WTC11 (cell line): ENCODE results near the gene DALRD3. TPM values are rescaled to one million over a fixed set of nuclear protein-coding genes. Genes with fewer than 3 reads are reported as not detected.

Experiments used
- ATAC-seq: fragments of 200-7000 bp; cut with Tn5 transposase; 2 replicates; pipeline ENCODE4 v1.10.0; 2021; ENCODE audit warnings: mild to moderate bottlenecking, moderate library complexity
- CTCF ChIA-PET: fragments of 300-600 bp; sonication (Branson Sonifier 250); formaldehyde crosslinking; loops from one replicate; lab custom pipeline; 2021; ENCODE audit warnings: antibody characterized with exemption; lab: Charles Lee
- POLR2A ChIA-PET: fragments of 350-600 bp; sonication (Branson Sonifier 250); formaldehyde crosslinking; loops from one replicate; lab custom pipeline; 2021; ENCODE audit warnings: antibody characterized with exemption; lab: Charles Lee
- DNase-seq: peaks from one replicate; pipeline ENCODE4 v3.0.0; 2021; ENCODE audit warnings: low spot score
- H3K27ac Mint-ChIP-seq: 2 replicates; pipeline ENCODE4 v1.8.0; 2021; ENCODE audit warnings: mixed read lengths
- H3K27me3 Mint-ChIP-seq: 2 replicates; pipeline ENCODE4 v1.8.0; 2021; ENCODE audit warnings: low read depth, mild to moderate bottlenecking, moderate library complexity, mixed read lengths
- H3K36me3 Mint-ChIP-seq: 2 replicates; pipeline ENCODE4 v1.8.0; 2021; ENCODE audit warnings: mixed read lengths
- H3K4me1 Mint-ChIP-seq: 2 replicates; pipeline ENCODE4 v1.8.0; 2022; ENCODE audit warnings: mixed read lengths
- H3K4me3 Mint-ChIP-seq: 2 replicates; pipeline ENCODE4 v1.8.0; 2021; ENCODE audit warnings: mild to moderate bottlenecking, moderate library complexity, mixed read lengths
- H3K9me3 Mint-ChIP-seq: 2 replicates; pipeline ENCODE4 v1.8.0; 2021; ENCODE audit warnings: mixed read lengths
- ARID4B ChIP-seq: sonication (generic); formaldehyde crosslinking; IDR thresholded peaks from 2 replicates; pipeline ENCODE4 v1.8.0; 2023; ENCODE audit warnings: missing genetic modification reagents, mild to moderate bottlenecking, borderline replicate concordance
- CREB1 ChIP-seq: sonication (generic); formaldehyde crosslinking; IDR thresholded peaks from 2 replicates; pipeline ENCODE4 v1.8.0; 2023; ENCODE audit warnings: mild to moderate bottlenecking, missing genetic modification reagents
- E2F1 ChIP-seq: sonication (generic); formaldehyde crosslinking; IDR thresholded peaks from 2 replicates; pipeline ENCODE4 v1.8.0; 2022; ENCODE audit warnings: mild to moderate bottlenecking, missing genetic modification reagents
- E2F5 ChIP-seq: sonication (generic); formaldehyde crosslinking; IDR thresholded peaks from 2 replicates; pipeline ENCODE4 v1.8.1; 2022; ENCODE audit warnings: mild to moderate bottlenecking, moderate library complexity, missing genetic modification reagents
- FOXJ3 ChIP-seq: sonication (generic); formaldehyde crosslinking; IDR thresholded peaks from 2 replicates; pipeline ENCODE4 v1.9.0; 2021; ENCODE audit warnings: missing genetic modification reagents, mild to moderate bottlenecking, borderline replicate concordance
- IRF2 ChIP-seq: sonication (generic); formaldehyde crosslinking; IDR thresholded peaks from 2 replicates; pipeline ENCODE4 v1.8.0; 2022; ENCODE audit warnings: low read depth, missing genetic modification reagents, borderline replicate concordance
- KAT7 ChIP-seq: sonication (generic); formaldehyde crosslinking; IDR thresholded peaks from 2 replicates; pipeline ENCODE4 v1.8.1; 2023; ENCODE audit warnings: missing genetic modification reagents, mild to moderate bottlenecking, borderline replicate concordance
- NFATC4 ChIP-seq: fragments of 250-450 bp; sonication (Bioruptor Pico); IDR thresholded peaks from 2 replicates; pipeline ENCODE4 v1.9.0; 2021; ENCODE audit warnings: mild to moderate bottlenecking
- SMAD4 ChIP-seq: sonication (generic); formaldehyde crosslinking; IDR thresholded peaks from 2 replicates; pipeline ENCODE4 v1.8.0; 2022; ENCODE audit warnings: mild to moderate bottlenecking, missing genetic modification reagents
- TEAD4 ChIP-seq: sonication (generic); formaldehyde crosslinking; IDR thresholded peaks from 2 replicates; pipeline ENCODE4 v1.8.0; 2022; ENCODE audit warnings: mild to moderate bottlenecking, missing genetic modification reagents
- TP53 ChIP-seq: sonication (generic); formaldehyde crosslinking; IDR thresholded peaks from 2 replicates; pipeline ENCODE4 v1.8.1; 2023; ENCODE audit warnings: mild to moderate bottlenecking, missing genetic modification reagents
- ZNF121 ChIP-seq: sonication (generic); formaldehyde crosslinking; IDR thresholded peaks from 2 replicates; pipeline ENCODE4 v1.8.0; 2023; ENCODE audit warnings: missing genetic modification reagents
- ZNF396 ChIP-seq: fragments of 250-450 bp; sonication (Bioruptor Pico); IDR thresholded peaks from 2 replicates; pipeline ENCODE4 v1.8.0; 2021; ENCODE audit warnings: mild to moderate bottlenecking, moderate library complexity, borderline replicate concordance
- ZNF532 ChIP-seq: fragments of 250-450 bp; sonication (Bioruptor Pico); IDR thresholded peaks from 2 replicates; pipeline ENCODE4 v1.9.0; 2021; ENCODE audit warnings: mild to moderate bottlenecking, borderline replicate concordance
- total RNA-seq: library from RNA; stranded (reverse); gene quantifications from 3 replicates; pipeline ENCODE4 v1.2.3, GENCODE V29; 2021
- TF ChIP-seq, protein P1 (sequence below): sonication (generic); formaldehyde crosslinking; IDR thresholded peaks from 2 replicates; pipeline ENCODE4 v1.8.1; 2022; ENCODE audit warnings: low read depth, missing genetic modification reagents, borderline replicate concordance
- TF ChIP-seq, protein P2 (sequence below): sonication (generic); formaldehyde crosslinking; IDR thresholded peaks from 2 replicates; pipeline ENCODE4 v1.8.0; 2023; ENCODE audit warnings: mild to moderate bottlenecking, missing genetic modification reagents
- TF ChIP-seq, protein P3 (sequence below): sonication (generic); formaldehyde crosslinking; IDR thresholded peaks from 2 replicates; pipeline ENCODE4 v1.8.1; 2023; ENCODE audit warnings: mild to moderate bottlenecking, missing genetic modification reagents

The DALRD3 gene
- total RNA-seq, 1 experiment from 2014 or later, result 41.4 TPM

DNA sequence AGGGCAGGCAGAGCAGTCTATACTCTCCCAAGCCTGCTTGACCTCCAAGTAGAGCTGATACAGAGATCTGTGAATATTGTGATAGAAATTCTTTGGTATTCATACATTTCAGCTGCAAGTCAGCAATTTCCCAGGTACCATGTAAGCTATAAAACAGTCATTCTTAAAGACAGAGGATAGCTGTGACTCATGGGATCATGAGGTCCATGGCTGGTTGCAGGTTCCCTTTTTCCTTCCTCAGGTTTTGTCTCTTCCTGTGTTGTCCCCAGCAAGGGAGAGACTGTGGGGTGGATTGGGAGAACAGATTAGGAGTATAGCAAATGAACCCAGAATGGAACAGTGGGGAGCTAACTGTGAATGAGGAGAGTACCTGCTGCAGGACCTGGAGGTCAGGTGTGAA is 33.7 kb downstream of the DALRD3 start (continued):
- no peak for TF ChIP-seq FOXJ3 (CRISPR knock-in tag)
- TF ChIP-seq TP53, result no peak
- no peak for TF ChIP-seq IRF2
- TF ChIP-seq, protein P1, sequence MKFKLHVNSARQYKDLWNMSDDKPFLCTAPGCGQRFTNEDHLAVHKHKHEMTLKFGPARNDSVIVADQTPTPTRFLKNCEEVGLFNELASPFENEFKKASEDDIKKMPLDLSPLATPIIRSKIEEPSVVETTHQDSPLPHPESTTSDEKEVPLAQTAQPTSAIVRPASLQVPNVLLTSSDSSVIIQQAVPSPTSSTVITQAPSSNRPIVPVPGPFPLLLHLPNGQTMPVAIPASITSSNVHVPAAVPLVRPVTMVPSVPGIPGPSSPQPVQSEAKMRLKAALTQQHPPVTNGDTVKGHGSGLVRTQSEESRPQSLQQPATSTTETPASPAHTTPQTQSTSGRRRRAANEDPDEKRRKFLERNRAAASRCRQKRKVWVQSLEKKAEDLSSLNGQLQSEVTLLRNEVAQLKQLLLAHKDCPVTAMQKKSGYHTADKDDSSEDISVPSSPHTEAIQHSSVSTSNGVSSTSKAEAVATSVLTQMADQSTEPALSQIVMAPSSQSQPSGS (CRISPR knock-in tag), result no peak
- TF ChIP-seq, protein P2, sequence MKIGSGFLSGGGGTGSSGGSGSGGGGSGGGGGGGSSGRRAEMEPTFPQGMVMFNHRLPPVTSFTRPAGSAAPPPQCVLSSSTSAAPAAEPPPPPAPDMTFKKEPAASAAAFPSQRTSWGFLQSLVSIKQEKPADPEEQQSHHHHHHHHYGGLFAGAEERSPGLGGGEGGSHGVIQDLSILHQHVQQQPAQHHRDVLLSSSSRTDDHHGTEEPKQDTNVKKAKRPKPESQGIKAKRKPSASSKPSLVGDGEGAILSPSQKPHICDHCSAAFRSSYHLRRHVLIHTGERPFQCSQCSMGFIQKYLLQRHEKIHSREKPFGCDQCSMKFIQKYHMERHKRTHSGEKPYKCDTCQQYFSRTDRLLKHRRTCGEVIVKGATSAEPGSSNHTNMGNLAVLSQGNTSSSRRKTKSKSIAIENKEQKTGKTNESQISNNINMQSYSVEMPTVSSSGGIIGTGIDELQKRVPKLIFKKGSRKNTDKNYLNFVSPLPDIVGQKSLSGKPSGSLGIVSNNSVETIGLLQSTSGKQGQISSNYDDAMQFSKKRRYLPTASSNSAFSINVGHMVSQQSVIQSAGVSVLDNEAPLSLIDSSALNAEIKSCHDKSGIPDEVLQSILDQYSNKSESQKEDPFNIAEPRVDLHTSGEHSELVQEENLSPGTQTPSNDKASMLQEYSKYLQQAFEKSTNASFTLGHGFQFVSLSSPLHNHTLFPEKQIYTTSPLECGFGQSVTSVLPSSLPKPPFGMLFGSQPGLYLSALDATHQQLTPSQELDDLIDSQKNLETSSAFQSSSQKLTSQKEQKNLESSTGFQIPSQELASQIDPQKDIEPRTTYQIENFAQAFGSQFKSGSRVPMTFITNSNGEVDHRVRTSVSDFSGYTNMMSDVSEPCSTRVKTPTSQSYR (CRISPR knock-in tag), result no peak
- TF ChIP-seq NFATC4, result no peak
- TF ChIP-seq CREB1, result no peak
- TF ChIP-seq ZNF396 (CRISPR knock-in tag), result no peak

DNA sequence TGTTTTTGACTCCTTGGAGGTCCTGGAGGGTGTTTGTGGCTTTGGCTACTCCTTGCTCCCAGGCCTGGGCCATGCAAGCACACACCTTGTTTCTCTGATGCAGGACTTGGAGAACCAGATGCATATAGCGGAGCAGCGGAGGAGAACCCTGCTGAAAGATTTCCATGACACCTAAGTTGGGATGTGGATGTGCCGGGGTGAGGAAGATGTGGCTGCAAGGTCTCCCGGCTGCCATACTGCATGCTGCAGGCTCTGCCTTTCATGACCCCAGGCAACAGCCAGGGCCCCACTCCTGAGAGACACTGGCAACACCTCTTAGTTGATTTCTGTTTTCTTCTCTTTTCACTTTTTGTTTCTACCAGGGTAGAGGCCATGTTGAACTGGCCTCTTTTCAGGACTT is 35.3 kb downstream of the DALRD3 start:
- CTCF ChIA-PET, result interaction anchor here (0.6 kb wide), 1 partner anchor 44 kb away, joined by 3 read pairs; no protein-coding TSS in a partner anchor
- H3K4me3 Mint-ChIP-seq, result no peak overlapping the region
- H3K36me3 Mint-ChIP-seq, result peaks cover 40% of the 10 kb centered on the region

More for the DNA sequence above, 35.3 kb downstream of the DALRD3 start:
- Mint-ChIP-seq H3K27me3 (no peaks in the 10 kb centered on the region), H3K9me3 (no peaks in the 10 kb centered on the region), H3K4me1 (peaks cover 4% of the 10 kb centered on the region), H3K27ac (no peak overlapping the region)
- POLR2A ChIA-PET, result no interaction called here
- ATAC-seq, result no peak
- TF ChIP-seq E2F1 (CRISPR knock-in tag) (no peak), ZNF532 (CRISPR knock-in tag) (no peak), SMAD4 (CRISPR knock-in tag) (no peak), E2F5 (CRISPR knock-in tag) (no peak), ARID4B (CRISPR knock-in tag) (no peak), KAT7 (no peak), ZNF121 (no peak), TEAD4 (CRISPR knock-in tag) (no peak), TP53 (no peak)
- TF ChIP-seq, protein P1 (CRISPR knock-in tag), result no peak
- TF ChIP-seq, protein P3, sequence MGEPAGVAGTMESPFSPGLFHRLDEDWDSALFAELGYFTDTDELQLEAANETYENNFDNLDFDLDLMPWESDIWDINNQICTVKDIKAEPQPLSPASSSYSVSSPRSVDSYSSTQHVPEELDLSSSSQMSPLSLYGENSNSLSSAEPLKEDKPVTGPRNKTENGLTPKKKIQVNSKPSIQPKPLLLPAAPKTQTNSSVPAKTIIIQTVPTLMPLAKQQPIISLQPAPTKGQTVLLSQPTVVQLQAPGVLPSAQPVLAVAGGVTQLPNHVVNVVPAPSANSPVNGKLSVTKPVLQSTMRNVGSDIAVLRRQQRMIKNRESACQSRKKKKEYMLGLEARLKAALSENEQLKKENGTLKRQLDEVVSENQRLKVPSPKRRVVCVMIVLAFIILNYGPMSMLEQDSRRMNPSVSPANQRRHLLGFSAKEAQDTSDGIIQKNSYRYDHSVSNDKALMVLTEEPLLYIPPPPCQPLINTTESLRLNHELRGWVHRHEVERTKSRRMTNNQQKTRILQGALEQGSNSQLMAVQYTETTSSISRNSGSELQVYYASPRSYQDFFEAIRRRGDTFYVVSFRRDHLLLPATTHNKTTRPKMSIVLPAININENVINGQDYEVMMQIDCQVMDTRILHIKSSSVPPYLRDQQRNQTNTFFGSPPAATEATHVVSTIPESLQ (CRISPR knock-in tag), result no peak
- no peak for DNase-seq
